Suprapubic skin (tissue), 4 donors: ENCODE data around the gene GGT5.
A peak's percentile ranks its signal among the peaks of the same experiment; 100 is the strongest.
"Not testable (repeated sequence)": the region's sequence is repeated elsewhere in the genome, so short reads cannot be mapped to it uniquely, and the experiment has no call there.

ENCODE experiments used
- POLR2A ChIP-seq, 2 donors: fragments of 450-650 bp; IDR thresholded peaks; one replicate each; pipeline ENCODE4 v1.6.1; 2017; ENCODE audit warnings: antibody characterized with exemption in 2 of 2, mild to moderate bottlenecking in 2 of 2, moderate library complexity in 2 of 2
- POLR2AphosphoS5 ChIP-seq, 3 donors: sonication (generic); formaldehyde crosslinking; IDR thresholded peaks; one replicate each; pipeline ENCODE4 v1.6.1; 2017; ENCODE audit warnings: antibody characterized with exemption in 3 of 3

DNA sequence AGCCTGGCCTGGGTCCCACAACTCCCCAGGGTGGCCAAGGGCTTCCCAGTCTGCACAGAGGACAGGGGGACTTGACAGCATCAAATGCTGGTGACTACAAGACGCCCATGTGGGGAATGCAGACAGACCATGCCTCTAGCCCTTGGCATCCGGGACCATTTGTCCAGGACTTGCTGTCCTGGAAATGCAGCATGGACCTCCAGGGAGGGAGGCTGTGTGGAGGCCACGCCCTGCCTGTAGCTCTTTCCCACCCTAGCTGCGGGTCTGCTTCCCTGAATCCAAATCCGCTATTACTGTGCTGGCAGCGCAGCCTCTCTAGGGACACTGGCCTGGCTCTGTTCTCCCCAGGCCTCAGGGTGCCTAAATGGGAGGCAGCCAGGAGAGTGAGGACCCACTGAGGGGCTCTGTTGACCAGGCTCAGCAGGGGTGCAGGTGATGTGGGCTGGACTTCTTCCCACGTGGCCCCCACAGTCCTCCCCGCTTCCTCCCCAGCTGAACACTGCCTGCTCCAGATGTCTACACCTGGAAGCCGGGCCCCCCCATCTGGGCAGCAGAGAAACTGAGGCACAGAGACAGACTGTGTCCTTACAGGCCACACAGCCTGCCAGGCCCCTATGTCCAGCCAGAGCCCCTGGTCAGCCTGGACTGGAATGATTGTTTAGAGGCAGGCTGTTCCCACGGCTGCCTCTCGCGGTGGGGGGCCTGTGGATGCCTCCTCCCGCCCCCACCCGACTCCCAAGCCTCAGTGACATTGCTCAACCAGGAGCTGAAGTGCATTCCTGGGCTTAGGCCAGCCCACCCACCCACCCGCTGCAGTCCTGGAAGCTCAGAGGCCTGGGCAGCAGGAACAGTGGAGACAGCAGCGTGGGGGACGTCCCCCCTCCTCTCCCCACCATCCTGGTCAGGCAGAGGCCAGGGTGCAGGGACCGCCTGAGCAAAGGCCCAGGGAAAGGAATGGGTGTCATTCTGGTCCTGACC, 991 bp upstream of the GGT5 start:
- peak in 2 of 3 donors; percentile 46 to 97 for TF ChIP-seq POLR2AphosphoS5 (IDR thresholded peaks at IDR 0.05)
- not testable (repeated sequence) for TF ChIP-seq POLR2A (IDR thresholded peaks at IDR 0.05)
